GM10266 (cell line): ENCODE results near the gene EXOC4.

Experiments
- DNase-seq: peaks from one replicate; pipeline ENCODE4 v3.0.0; 2012; ENCODE audit errors: extremely low spot score
- TF ChIP-seq, protein P1 (sequence below): IDR thresholded peaks from 2 replicates; pipeline ENCODE4 v1.5.1; 2012; ENCODE audit warnings: mild to moderate bottlenecking, low read depth; ENCODE audit not compliant: control insufficient read depth, insufficient read depth; ENCODE audit errors: missing control alignments

EXOC4 gene

DNA sequence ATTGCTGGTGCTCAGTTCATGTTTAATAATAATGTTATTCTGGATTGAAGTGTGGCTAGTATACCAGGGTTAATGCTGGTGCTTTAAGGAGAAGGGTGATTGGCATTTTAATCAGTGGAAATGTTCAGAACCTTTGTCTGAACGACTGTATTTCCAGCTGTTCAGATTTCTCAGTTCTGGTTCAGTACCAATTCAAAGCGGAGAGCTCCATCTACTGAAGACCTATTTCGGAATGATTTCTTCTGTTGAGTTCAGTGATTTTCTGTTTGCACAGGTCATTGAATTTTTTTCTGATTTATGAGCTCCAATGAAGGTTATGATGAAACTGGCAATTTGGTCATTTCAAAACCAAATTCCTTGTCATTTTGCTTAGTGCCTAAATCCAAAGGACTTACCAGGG, 160.1 kb downstream of the EXOC4 start:
- no peak for DNase-seq
- TF ChIP-seq, protein P1, sequence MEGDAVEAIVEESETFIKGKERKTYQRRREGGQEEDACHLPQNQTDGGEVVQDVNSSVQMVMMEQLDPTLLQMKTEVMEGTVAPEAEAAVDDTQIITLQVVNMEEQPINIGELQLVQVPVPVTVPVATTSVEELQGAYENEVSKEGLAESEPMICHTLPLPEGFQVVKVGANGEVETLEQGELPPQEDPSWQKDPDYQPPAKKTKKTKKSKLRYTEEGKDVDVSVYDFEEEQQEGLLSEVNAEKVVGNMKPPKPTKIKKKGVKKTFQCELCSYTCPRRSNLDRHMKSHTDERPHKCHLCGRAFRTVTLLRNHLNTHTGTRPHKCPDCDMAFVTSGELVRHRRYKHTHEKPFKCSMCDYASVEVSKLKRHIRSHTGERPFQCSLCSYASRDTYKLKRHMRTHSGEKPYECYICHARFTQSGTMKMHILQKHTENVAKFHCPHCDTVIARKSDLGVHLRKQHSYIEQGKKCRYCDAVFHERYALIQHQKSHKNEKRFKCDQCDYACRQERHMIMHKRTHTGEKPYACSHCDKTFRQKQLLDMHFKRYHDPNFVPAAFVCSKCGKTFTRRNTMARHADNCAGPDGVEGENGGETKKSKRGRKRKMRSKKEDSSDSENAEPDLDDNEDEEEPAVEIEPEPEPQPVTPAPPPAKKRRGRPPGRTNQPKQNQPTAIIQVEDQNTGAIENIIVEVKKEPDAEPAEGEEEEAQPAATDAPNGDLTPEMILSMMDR: no peak

DNA sequence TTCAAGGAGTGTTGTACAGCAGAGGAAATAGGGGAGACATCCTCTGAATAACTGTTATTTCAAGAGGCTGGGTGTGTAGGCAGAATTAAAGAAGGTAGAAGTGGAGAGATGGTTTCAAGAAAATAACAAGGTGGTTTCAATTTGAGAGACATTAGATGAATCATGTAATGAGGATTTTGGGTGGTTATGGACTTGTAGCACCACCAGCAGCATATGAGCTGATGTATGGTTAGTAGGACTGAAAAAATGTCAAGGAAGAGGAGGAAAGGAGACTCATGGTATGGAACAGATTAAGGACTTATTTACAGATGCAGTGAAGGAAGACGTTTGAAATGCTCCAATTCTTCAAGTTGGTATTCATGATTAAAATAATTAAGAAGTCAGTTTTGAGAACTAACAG, 166.2 kb downstream of the EXOC4 start:
- no peak for DNase-seq
- TF ChIP-seq, protein P1: no peak

GRCh38 chr7:133423618-133424017, 170.7 kb downstream of the EXOC4 start:
- DNase-seq: no peak
- TF ChIP-seq, protein P1: no peak

GRCh38 chr7:133428326-133428725, 175.4 kb downstream of the EXOC4 start:
- DNase-seq: no peak
- TF ChIP-seq, protein P1: no peak

GRCh38 chr7:133428876-133429275, 176.0 kb downstream of the EXOC4 start:
- no peak for DNase-seq
- TF ChIP-seq, protein P1: no peak

- TF ChIP-seq, protein P1: no peak
- DNase-seq: no peak
Measured at GRCh38 chr7:133429371-133429770, 176.5 kb downstream of the EXOC4 start.

DNA sequence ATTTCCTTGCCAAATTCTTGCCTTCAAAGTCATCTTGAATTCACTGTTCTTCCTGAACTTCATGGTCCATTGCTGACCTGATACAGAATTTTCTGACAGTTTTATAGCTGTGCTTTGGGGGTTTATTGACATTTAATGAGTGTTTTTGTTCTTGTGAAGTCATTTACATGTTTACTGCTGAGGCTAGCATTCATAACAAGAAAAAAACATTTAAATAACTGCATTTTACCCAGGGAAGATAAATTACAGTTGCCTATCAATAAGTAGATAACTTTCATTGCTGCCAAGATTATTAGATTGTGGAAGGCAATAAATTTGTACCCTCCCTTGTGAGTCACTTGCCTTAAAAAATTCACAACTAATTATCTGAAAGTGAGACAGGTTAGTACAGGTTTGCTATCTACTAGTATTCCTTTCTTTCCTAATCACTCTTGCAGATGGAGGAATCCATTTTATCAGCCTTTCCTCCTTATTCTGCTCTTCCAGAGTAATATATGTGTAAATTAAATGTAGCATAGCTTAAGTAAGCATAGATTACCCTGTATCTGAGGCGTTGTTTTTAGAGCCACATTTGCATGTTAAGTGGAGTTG, 178.4 kb downstream of the EXOC4 start:
- TF ChIP-seq, protein P1: no peak
- DNase-seq: no peak
